ENCODE data around the gene FLNC. TPM values are rescaled to one million over a fixed set of nuclear protein-coding genes. Genes with fewer than 3 reads are reported as not detected.

Gene FLNC
- total and polyA plus RNA-seq, 3 experiments from 2014 or later = not detected

DNA sequence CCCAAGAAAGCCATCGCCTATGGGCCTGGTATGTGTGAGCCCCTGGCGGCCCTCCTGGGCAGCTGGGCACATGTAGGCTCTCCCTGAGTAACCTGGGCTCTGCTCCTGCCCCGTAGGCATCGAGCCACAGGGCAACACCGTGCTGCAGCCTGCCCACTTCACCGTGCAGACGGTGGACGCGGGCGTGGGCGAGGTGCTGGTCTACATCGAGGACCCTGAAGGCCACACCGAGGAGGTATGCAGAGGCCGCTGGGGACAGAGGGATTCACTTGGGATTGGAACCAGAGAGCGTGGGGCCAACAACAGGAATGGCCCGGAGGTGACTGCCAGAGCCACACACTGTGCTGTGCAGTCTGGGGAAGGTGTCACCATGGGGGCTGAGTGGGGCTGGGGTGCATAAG is 7.3 kb downstream of the FLNC start:
- no peak for DNase-seq
- H3K27me3 Mint-ChIP-seq = no peaks in the 10 kb centered on the region
- H3K9me3 Mint-ChIP-seq = no peaks in the 10 kb centered on the region
- POLR2A ChIA-PET = interaction anchor here (0.6 kb wide), 1 partner anchor 46 kb away, joined by 4 read pairs; no protein-coding TSS in a partner anchor
- peaks cover 0 to 1% (median 0%) of the 10 kb centered on the region in 3 donors for H3K4me1 Mint-ChIP-seq
- no peaks in the 10 kb centered on the region for H3K4me1 ChIP-seq (ENCODE audit: insufficient read depth, low read length)
- H3K4me3 Mint-ChIP-seq = no peak overlapping the region
- H3K36me3 Mint-ChIP-seq = no peaks in the 10 kb centered on the region
- no peak overlapping the region for H3K27ac ChIP-seq (ENCODE audit: low read depth, low read length)
- no peak overlapping the region for H3K4me3 ChIP-seq (ENCODE audit: low read length)
- CTCF ChIA-PET = interaction anchor here (1.8 kb wide), 1 partner anchor 46 kb away, joined by 7 read pairs; no protein-coding TSS in a partner anchor
- H3K36me3 ChIP-seq (ENCODE audit: insufficient read depth, low read length) = no peaks in the 10 kb centered on the region
- no peaks in the 10 kb centered on the region for H3K9me3 ChIP-seq (ENCODE audit: low read length)
- peak overlapping the region in 1 of 8 donors; percentile 21 for H3K27ac Mint-ChIP-seq
- H3K27me3 ChIP-seq (ENCODE audit: insufficient read depth, low read length, poor library complexity, severe bottlenecking) = no peaks in the 10 kb centered on the region

- Histone ChIP-seq H3K27ac (ENCODE audit: low read depth, low read length) (no peak overlapping the region), H3K4me3 (ENCODE audit: low read length) (no peak overlapping the region), H3K36me3 (ENCODE audit: insufficient read depth, low read length) (no peaks in the 10 kb centered on the region), H3K4me1 (ENCODE audit: insufficient read depth, low read length) (no peaks in the 10 kb centered on the region), H3K27me3 (ENCODE audit: insufficient read depth, low read length, poor library complexity, severe bottlenecking) (no peaks in the 10 kb centered on the region), H3K9me3 (ENCODE audit: low read length) (no peaks in the 10 kb centered on the region)
- no peaks in the 10 kb centered on the region for H3K9me3 Mint-ChIP-seq
- CTCF ChIA-PET = no interaction called here
- DNase-seq = no peak
- no peaks in the 10 kb centered on the region for H3K36me3 Mint-ChIP-seq
- H3K4me3 Mint-ChIP-seq = no peak overlapping the region
- POLR2A ChIA-PET = interaction anchor here (0.6 kb wide), 1 partner anchor 45 kb away, joined by 4 read pairs; no protein-coding TSS in a partner anchor
- peaks cover 0 to 1% (median 0%) of the 10 kb centered on the region in 3 donors for H3K4me1 Mint-ChIP-seq
- no peak overlapping the region for H3K27ac Mint-ChIP-seq
- H3K27me3 Mint-ChIP-seq = no peaks in the 10 kb centered on the region
These were observed 8.0 kb downstream of the FLNC start for GRCh38 chr7:128838109-128838779.

GRCh38 chr7:128838981-128839731 is 8.9 kb downstream of the FLNC start:
- CTCF ChIA-PET = no interaction called here
- Histone ChIP-seq H3K4me3 (ENCODE audit: low read length) (no peak overlapping the region), H3K27me3 (ENCODE audit: insufficient read depth, low read length, poor library complexity, severe bottlenecking) (no peaks in the 10 kb centered on the region), H3K4me1 (ENCODE audit: insufficient read depth, low read length) (no peaks in the 10 kb centered on the region), H3K27ac (ENCODE audit: low read depth, low read length) (no peak overlapping the region), H3K9me3 (ENCODE audit: low read length) (no peaks in the 10 kb centered on the region), H3K36me3 (ENCODE audit: insufficient read depth, low read length) (no peaks in the 10 kb centered on the region)
- DNase-seq = no peak
- H3K4me3 Mint-ChIP-seq = no peak overlapping the region
- H3K36me3 Mint-ChIP-seq = no peaks in the 10 kb centered on the region
- H3K9me3 Mint-ChIP-seq = no peaks in the 10 kb centered on the region
- H3K27me3 Mint-ChIP-seq = no peaks in the 10 kb centered on the region
- POLR2A ChIA-PET = no interaction called here
- peaks cover 0 to 1% (median 0%) of the 10 kb centered on the region in 3 donors for H3K4me1 Mint-ChIP-seq
- no peak overlapping the region for H3K27ac Mint-ChIP-seq

- Mint-ChIP-seq H3K27me3 (no peaks in the 10 kb centered on the region), H3K27ac (no peak overlapping the region), H3K36me3 (no peaks in the 10 kb centered on the region), H3K9me3 (no peaks in the 10 kb centered on the region), H3K4me3 (no peak overlapping the region), H3K4me1 (peaks cover 0 to 1% (median 0%) of the 10 kb centered on the region in 3 donors)
- ChIA-PET CTCF (no interaction called here), POLR2A (no interaction called here)
- no peak for DNase-seq
- no peaks in the 10 kb centered on the region for H3K27me3 ChIP-seq (ENCODE audit: insufficient read depth, low read length, poor library complexity, severe bottlenecking)
- no peak overlapping the region for H3K27ac ChIP-seq (ENCODE audit: low read depth, low read length)
- H3K4me1 ChIP-seq (ENCODE audit: insufficient read depth, low read length) = no peaks in the 10 kb centered on the region
- no peaks in the 10 kb centered on the region for H3K9me3 ChIP-seq (ENCODE audit: low read length)
- H3K4me3 ChIP-seq (ENCODE audit: low read length) = no peak overlapping the region
- H3K36me3 ChIP-seq (ENCODE audit: insufficient read depth, low read length) = no peaks in the 10 kb centered on the region
These were observed 9.6 kb downstream of the FLNC start for GRCh38 chr7:128839751-128840177.

- Mint-ChIP-seq H3K36me3 (no peaks in the 10 kb centered on the region), H3K27me3 (no peaks in the 10 kb centered on the region), H3K27ac (no peak overlapping the region), H3K4me3 (no peak overlapping the region), H3K9me3 (no peaks in the 10 kb centered on the region), H3K4me1 (peaks cover 0 to 1% (median 0%) of the 10 kb centered on the region in 3 donors)
- no peak for DNase-seq
- H3K27me3 ChIP-seq (ENCODE audit: insufficient read depth, low read length, poor library complexity, severe bottlenecking) = no peaks in the 10 kb centered on the region
- CTCF ChIA-PET = interaction anchor here (1.4 to 5.0 kb wide), 2 partner anchors 22 to 44 kb away, joined by 4 to 35 read pairs; partner anchors contain the start of gene ATP6V1F
- H3K4me1 ChIP-seq (ENCODE audit: insufficient read depth, low read length) = no peaks in the 10 kb centered on the region
- no peak overlapping the region for H3K27ac ChIP-seq (ENCODE audit: low read depth, low read length)
- no peak overlapping the region for H3K4me3 ChIP-seq (ENCODE audit: low read length)
- H3K36me3 ChIP-seq (ENCODE audit: insufficient read depth, low read length) = no peaks in the 10 kb centered on the region
- POLR2A ChIA-PET = no interaction called here
- H3K9me3 ChIP-seq (ENCODE audit: low read length) = no peaks in the 10 kb centered on the region
These were observed 10.3 kb downstream of the FLNC start for GRCh38 chr7:128840326-128841170.

DNA sequence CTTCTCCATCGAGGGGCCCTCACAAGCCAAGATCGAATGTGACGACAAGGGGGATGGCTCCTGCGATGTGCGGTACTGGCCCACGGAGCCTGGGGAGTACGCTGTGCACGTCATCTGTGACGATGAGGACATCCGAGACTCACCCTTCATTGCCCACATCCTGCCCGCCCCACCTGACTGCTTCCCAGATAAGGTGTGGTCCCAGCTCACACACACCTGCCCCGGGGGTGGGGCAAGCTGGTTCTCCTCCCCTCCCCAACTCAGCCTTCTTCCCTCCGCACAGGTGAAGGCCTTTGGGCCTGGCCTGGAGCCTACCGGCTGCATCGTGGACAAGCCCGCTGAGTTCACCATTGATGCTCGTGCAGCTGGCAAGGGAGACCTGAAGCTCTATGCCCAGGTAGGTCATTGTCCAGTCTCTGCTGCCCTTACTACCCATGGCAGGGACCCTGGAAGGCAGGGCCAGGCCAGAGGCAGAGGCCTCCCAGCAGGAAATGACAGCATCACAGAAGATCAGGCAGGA is 11.0 kb downstream of the FLNC start:
- Mint-ChIP-seq H3K27ac (no peak overlapping the region), H3K9me3 (no peaks in the 10 kb centered on the region), H3K36me3 (no peaks in the 10 kb centered on the region), H3K27me3 (no peaks in the 10 kb centered on the region), H3K4me1 (peaks cover 0 to 1% (median 0%) of the 10 kb centered on the region in 3 donors), H3K4me3 (peak overlapping the region in 1 of 7 donors; percentile 80)
- H3K4me1 ChIP-seq (ENCODE audit: insufficient read depth, low read length) = no peaks in the 10 kb centered on the region
- no peak overlapping the region for H3K4me3 ChIP-seq (ENCODE audit: low read length)
- no peak for DNase-seq
- ChIA-PET POLR2A (no interaction called here), CTCF (interaction anchor here (1.4 to 5.0 kb wide), 2 partner anchors 21 to 43 kb away, joined by 4 to 35 read pairs; partner anchors contain the start of gene ATP6V1F)
- H3K9me3 ChIP-seq (ENCODE audit: low read length) = no peaks in the 10 kb centered on the region
- no peaks in the 10 kb centered on the region for H3K27me3 ChIP-seq (ENCODE audit: insufficient read depth, low read length, poor library complexity, severe bottlenecking)
- H3K27ac ChIP-seq (ENCODE audit: low read depth, low read length) = no peak overlapping the region
- no peaks in the 10 kb centered on the region for H3K36me3 ChIP-seq (ENCODE audit: insufficient read depth, low read length)

DNA sequence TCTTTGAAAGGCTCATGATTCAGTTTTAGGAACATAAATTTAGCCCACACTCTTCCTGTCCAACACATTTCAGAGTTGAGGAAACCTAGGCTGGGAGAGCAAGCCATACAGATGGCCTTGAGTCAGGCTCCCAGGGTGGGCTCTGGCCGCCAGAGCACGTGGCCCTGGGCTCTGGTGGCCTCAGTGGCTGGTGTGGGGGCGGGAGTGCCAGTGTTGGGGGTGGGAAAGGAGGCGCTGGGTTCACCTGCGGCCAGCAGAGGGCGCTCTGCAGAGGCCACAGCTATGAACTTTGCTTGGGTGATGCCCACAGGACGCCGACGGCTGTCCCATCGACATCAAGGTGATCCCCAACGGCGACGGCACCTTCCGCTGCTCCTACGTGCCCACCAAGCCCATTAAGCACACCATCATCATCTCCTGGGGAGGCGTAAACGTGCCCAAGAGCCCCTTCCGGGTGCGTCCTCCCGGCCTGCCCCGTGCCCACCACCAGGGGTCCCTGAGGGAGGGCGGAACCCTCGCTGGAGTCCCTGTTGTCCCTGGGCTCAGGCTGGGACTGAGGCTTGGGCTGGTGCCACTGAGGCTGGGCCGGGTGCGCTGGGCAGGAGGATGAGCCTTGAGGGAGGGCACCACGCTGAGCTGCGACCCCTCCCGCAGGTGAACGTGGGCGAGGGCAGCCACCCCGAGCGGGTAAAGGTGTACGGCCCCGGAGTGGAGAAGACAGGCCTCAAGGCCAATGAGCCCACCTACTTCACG is 11.9 kb downstream of the FLNC start:
- Histone ChIP-seq H3K4me3 (ENCODE audit: low read length) (no peak overlapping the region), H3K9me3 (ENCODE audit: low read length) (no peaks in the 10 kb centered on the region), H3K27ac (ENCODE audit: low read depth, low read length) (no peak overlapping the region), H3K27me3 (ENCODE audit: insufficient read depth, low read length, poor library complexity, severe bottlenecking) (no peaks in the 10 kb centered on the region), H3K4me1 (ENCODE audit: insufficient read depth, low read length) (no peaks in the 10 kb centered on the region), H3K36me3 (ENCODE audit: insufficient read depth, low read length) (no peaks in the 10 kb centered on the region)
- Mint-ChIP-seq H3K36me3 (no peaks in the 10 kb centered on the region), H3K4me3 (no peak overlapping the region), H3K9me3 (no peaks in the 10 kb centered on the region), H3K4me1 (peaks cover 0 to 1% (median 0%) of the 10 kb centered on the region in 3 donors), H3K27ac (no peak overlapping the region), H3K27me3 (no peaks in the 10 kb centered on the region)
- DNase-seq = peak; percentile 35 to 67 (median 45)
- POLR2A ChIA-PET = no interaction called here
- CTCF ChIA-PET = interaction anchor here (1.3 to 5.0 kb wide), 4 partner anchors 9 to 42 kb away, joined by 3 to 35 read pairs (median 4); partner anchors contain the start of gene ATP6V1F
